OCI-LY1 (cell line): ENCODE measurements around the gene PKDCC.
"Not testable (repeated sequence)": the region's sequence is repeated elsewhere in the genome, so short reads cannot be mapped to it uniquely, and the experiment has no call there.

Experiments used
- H2AFZ ChIP-seq: fragments of 200-600 bp; sonication (generic), shearing (Covaris generic); 2 replicates; pipeline ENCODE4 v1.6.0; 2014; ENCODE audit warnings: antibody characterized with exemption, mild to moderate bottlenecking, low read length
- H3F3A ChIP-seq: fragments of 200-600 bp; sonication (generic), shearing (Covaris generic); 2 replicates; pipeline ENCODE4 v1.6.0; 2014; ENCODE audit warnings: mild to moderate bottlenecking, antibody characterized with exemption, low read length, moderate library complexity; ENCODE audit not compliant: insufficient read depth
- H3K27ac ChIP-seq: fragments of 200-600 bp; sonication (generic); 2 replicates; pipeline ENCODE4 v1.5.1; 2014; ENCODE audit warnings: low read length, mixed run types, mild to moderate bottlenecking, low read depth; ENCODE audit not compliant: poor library complexity, severe bottlenecking
- H3K27me3 ChIP-seq: fragments of 200-600 bp; sonication (generic); 2 replicates; pipeline ENCODE4 v1.6.0; 2014; ENCODE audit warnings: antibody characterized with exemption, mild to moderate bottlenecking, low read length, moderate library complexity; ENCODE audit not compliant: insufficient read depth
- H3K36me3 ChIP-seq: fragments of 200-600 bp; sonication (generic); 2 replicates; pipeline ENCODE4 v1.6.1; 2014; ENCODE audit warnings: mild to moderate bottlenecking, antibody characterized with exemption, low read length, moderate library complexity, mixed read lengths; ENCODE audit not compliant: insufficient read depth
- H3K4me1 ChIP-seq: fragments of 200-600 bp; sonication (generic); 2 replicates; pipeline ENCODE4 v1.5.1; 2014; ENCODE audit warnings: mild to moderate bottlenecking, low read length, moderate library complexity; ENCODE audit not compliant: insufficient read depth, severe bottlenecking
- H3K4me2 ChIP-seq: fragments of 200-600 bp; sonication (generic), shearing (Covaris generic); 2 replicates; pipeline ENCODE4 v1.6.1; 2014; ENCODE audit warnings: low read length
- H3K4me3 ChIP-seq: fragments of 200-600 bp; sonication (generic); 2 replicates; pipeline ENCODE4 v1.5.1; 2014; ENCODE audit warnings: low read length, low read depth, mild to moderate bottlenecking, mixed read lengths; ENCODE audit not compliant: poor library complexity, severe bottlenecking
- H3K79me2 ChIP-seq: fragments of 200-600 bp; shearing (Covaris generic); 2 replicates; pipeline ENCODE4 v1.6.1; 2016; ENCODE audit warnings: mixed run types, low read length, mixed read lengths; ENCODE audit not compliant: insufficient read depth
- H3K9ac ChIP-seq: fragments of 200-600 bp; sonication (generic), shearing (Covaris generic); 2 replicates; pipeline ENCODE4 v1.6.1; 2014; ENCODE audit warnings: mild to moderate bottlenecking, low read length, mixed read lengths
- H3K9me2 ChIP-seq: fragments of 200-600 bp; sonication (generic), shearing (Covaris generic); 2 replicates; pipeline ENCODE4 v1.6.1; 2014; ENCODE audit warnings: low read depth, mild to moderate bottlenecking, low read length, mixed read lengths
- H3K9me3 ChIP-seq: fragments of 200-600 bp; shearing (Covaris generic); 2 replicates; pipeline ENCODE4 v1.6.1; 2014; ENCODE audit warnings: low read length, mixed read lengths
- H4K20me1 ChIP-seq: fragments of 200-600 bp; sonication (generic), shearing (Covaris generic); 2 replicates; pipeline ENCODE4 v1.6.0; 2016; ENCODE audit warnings: mild to moderate bottlenecking, low read length; ENCODE audit not compliant: insufficient read depth
- EZH2 ChIP-seq: fragments of 200-600 bp; sonication (generic), shearing (Covaris generic); IDR thresholded peaks from 2 replicates; pipeline ENCODE4 v1.8.0; 2017; ENCODE audit warnings: borderline replicate concordance, mixed run types, mild to moderate bottlenecking, antibody characterized with exemption, low read length, moderate library complexity, mixed read lengths
- TF ChIP-seq, protein P1 (sequence below): fragments of 200-600 bp; sonication (generic), shearing (Covaris generic); IDR thresholded peaks from 2 replicates; pipeline ENCODE4 v1.5.1; 2017; ENCODE audit warnings: mild to moderate bottlenecking, antibody characterized with exemption, low read length, moderate library complexity, mixed read lengths

Gene PKDCC

DNA sequence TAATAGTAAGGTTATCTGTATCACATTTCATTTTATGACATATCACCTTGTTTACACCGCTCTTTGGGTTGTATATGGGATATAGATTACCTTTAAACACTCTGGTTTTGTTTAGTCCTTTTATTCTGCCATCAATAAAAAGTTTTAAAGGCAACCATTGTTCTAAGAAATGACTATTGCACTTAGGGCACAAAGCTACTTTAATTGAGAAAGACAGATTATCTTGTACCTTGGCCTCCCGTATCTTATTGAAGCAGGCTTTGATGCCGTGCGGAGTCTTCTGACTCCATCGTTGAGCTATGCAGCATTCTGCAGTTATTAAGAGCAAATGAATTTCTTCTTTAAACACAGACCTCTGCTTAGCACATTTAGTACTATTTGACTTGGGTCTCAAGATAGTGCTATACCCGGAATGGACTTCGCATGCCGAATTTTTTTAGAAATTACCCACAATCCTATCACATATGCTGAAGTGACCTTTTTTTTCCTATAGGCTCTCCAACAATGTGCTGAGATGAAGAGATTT lies 16.7 kb downstream of the PKDCC start:
- Histone ChIP-seq H3K4me3 (no peak overlapping the region), H3K9me3 (no peaks in the 10 kb centered on the region), H3K4me2 (no peak overlapping the region), H4K20me1 (no peaks in the 10 kb centered on the region), H3K79me2 (no peaks in the 10 kb centered on the region), H2AFZ (no peak overlapping the region), H3F3A (no peaks in the 10 kb centered on the region), H3K27ac (no peak overlapping the region), H3K36me3 (no peaks in the 10 kb centered on the region), H3K9ac (no peak overlapping the region), H3K27me3 (no peaks in the 10 kb centered on the region), H3K4me1 (no peaks in the 10 kb centered on the region), H3K9me2 (no peaks in the 10 kb centered on the region)
- TF ChIP-seq, protein P1, sequence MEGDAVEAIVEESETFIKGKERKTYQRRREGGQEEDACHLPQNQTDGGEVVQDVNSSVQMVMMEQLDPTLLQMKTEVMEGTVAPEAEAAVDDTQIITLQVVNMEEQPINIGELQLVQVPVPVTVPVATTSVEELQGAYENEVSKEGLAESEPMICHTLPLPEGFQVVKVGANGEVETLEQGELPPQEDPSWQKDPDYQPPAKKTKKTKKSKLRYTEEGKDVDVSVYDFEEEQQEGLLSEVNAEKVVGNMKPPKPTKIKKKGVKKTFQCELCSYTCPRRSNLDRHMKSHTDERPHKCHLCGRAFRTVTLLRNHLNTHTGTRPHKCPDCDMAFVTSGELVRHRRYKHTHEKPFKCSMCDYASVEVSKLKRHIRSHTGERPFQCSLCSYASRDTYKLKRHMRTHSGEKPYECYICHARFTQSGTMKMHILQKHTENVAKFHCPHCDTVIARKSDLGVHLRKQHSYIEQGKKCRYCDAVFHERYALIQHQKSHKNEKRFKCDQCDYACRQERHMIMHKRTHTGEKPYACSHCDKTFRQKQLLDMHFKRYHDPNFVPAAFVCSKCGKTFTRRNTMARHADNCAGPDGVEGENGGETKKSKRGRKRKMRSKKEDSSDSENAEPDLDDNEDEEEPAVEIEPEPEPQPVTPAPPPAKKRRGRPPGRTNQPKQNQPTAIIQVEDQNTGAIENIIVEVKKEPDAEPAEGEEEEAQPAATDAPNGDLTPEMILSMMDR, result no peak
- no peak for TF ChIP-seq EZH2

DNA sequence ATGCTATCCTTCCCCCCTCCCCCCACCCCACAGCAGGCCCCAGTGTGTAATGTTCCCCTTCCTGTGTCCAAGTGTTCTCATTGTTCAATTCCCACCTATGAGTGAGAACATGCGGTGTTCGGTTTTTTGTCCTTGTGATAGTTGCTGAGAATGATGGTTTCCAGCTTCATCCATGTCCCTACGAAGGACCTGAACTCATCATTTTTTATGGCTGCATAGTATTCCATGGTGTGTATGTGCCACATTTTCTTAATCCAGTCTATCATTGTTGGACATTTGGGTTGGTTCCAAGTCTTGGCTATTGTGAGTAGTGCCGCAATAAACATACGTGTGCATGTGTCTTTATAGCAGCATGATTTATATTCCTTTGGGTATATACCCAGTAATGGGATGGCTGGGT lies 17.9 kb downstream of the PKDCC start:
- H3K4me1 ChIP-seq, H3K4me2 ChIP-seq: not testable (repeated sequence)

DNA sequence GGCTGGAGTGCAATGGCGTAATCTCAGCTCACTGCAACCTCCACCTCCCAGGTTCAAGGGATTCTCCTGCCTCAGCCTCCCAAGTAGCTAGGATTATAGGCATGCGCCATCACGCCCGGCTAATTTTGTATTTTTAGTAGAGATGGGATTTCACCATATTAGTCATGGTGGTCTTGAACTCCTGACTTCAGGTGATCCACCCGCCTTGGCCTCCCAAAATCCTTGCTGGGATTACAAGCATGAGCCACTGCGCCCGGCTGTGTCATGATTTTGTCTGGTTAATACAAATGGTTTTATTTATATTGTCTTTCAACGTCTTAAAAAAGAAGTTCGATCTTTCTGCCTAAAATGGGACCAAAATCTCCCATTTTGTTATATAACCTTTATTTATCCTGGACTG lies 19.2 kb downstream of the PKDCC start:
- not testable (repeated sequence) for H3K4me2 ChIP-seq

More for the DNA sequence above, 17.9 kb downstream of the PKDCC start:
- H3K27me3 ChIP-seq, H3K27ac ChIP-seq, H3K9ac ChIP-seq, H2AFZ ChIP-seq, H3K36me3 ChIP-seq, H3K4me3 ChIP-seq, H3K9me2 ChIP-seq, H3K79me2 ChIP-seq, H3K9me3 ChIP-seq, H4K20me1 ChIP-seq, H3F3A ChIP-seq: not testable (repeated sequence)

DNA sequence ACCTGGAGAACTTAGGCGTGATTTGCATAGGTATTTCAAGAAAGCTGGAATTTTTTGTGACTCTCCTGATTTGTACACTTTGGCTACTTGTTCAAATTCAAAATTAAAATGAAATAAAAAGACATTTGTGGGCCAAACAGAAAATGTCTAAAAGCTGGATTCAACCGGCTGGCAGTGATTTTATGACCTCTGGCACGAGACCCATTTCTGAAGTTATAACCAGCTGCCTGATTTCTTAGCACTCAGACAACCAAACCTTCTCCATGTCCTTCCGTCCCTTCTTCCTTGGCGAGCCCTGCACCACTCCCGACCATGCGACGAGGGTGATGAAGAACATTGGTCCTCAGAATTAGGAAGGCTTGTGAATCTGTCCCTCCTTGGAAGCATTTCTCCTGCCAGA lies 19.7 kb downstream of the PKDCC start:
- Histone ChIP-seq H3K27me3 (no peaks in the 10 kb centered on the region), H4K20me1 (no peaks in the 10 kb centered on the region), H3K79me2 (no peaks in the 10 kb centered on the region), H3K9me2 (no peaks in the 10 kb centered on the region), H3K27ac (no peak overlapping the region), H3K9ac (no peak overlapping the region), H3K36me3 (no peaks in the 10 kb centered on the region), H3K4me3 (no peak overlapping the region), H3K4me2 (no peak overlapping the region), H3K4me1 (no peaks in the 10 kb centered on the region), H3K9me3 (no peaks in the 10 kb centered on the region), H2AFZ (no peak overlapping the region), H3F3A (no peaks in the 10 kb centered on the region)
- TF ChIP-seq, protein P1, result no peak
- no peak for TF ChIP-seq EZH2

More for the DNA sequence above, 19.2 kb downstream of the PKDCC start:
- not testable (repeated sequence) for H3K79me2 ChIP-seq, H2AFZ ChIP-seq, H3K27ac ChIP-seq, H3F3A ChIP-seq, H3K9me3 ChIP-seq, H3K9ac ChIP-seq, H3K36me3 ChIP-seq, H3K27me3 ChIP-seq, H3K4me3 ChIP-seq, H3K9me2 ChIP-seq, H4K20me1 ChIP-seq, H3K4me1 ChIP-seq
